ENCODE data around the gene CCDC88C. TPM values are rescaled to one million over a fixed set of nuclear protein-coding genes. Genes with fewer than 3 reads are reported as not detected.
A peak's percentile ranks its signal among the peaks of the same experiment; 100 is the strongest.

CCDC88C gene
- total RNA-seq, 1 experiment from 2014 or later: 45.3 TPM

- DNase-seq (ENCODE audit: low spot score): no peak
Measured at GRCh38 chr14:91313154-91313850, 104.3 kb downstream of the CCDC88C start.

GRCh38 chr14:91311284-91311662 is 106.3 kb downstream of the CCDC88C start:
- DNase-seq (ENCODE audit: low spot score): no peak

- no peak for DNase-seq (ENCODE audit: low spot score)
Measured at GRCh38 chr14:91310606-91311283, 106.9 kb downstream of the CCDC88C start.

- DNase-seq (ENCODE audit: low spot score): no peak
Measured at GRCh38 chr14:91309756-91310280, 107.8 kb downstream of the CCDC88C start.

- DNase-seq (ENCODE audit: low spot score): no peak
Measured at GRCh38 chr14:91308337-91308736, 109.3 kb downstream of the CCDC88C start.

- DNase-seq (ENCODE audit: low spot score): no peak
Measured at GRCh38 chr14:91307652-91308051, 110.0 kb downstream of the CCDC88C start.

- no peak for DNase-seq (ENCODE audit: low spot score)
Measured at GRCh38 chr14:91307046-91307445, 110.6 kb downstream of the CCDC88C start.

GRCh38 chr14:91306547-91306946 is 111.1 kb downstream of the CCDC88C start:
- DNase-seq (ENCODE audit: low spot score): no peak

GRCh38 chr14:91305650-91306431 is 111.8 kb downstream of the CCDC88C start:
- DNase-seq (ENCODE audit: low spot score): no peak

GRCh38 chr14:91303924-91304229 is 113.7 kb downstream of the CCDC88C start:
- no peak for DNase-seq (ENCODE audit: low spot score)

- DNase-seq (ENCODE audit: low spot score): peak; percentile 54
Measured at GRCh38 chr14:91303091-91303923, 114.3 kb downstream of the CCDC88C start.

- no peak for DNase-seq (ENCODE audit: low spot score)
Measured at GRCh38 chr14:91302391-91302790, 115.2 kb downstream of the CCDC88C start.

GRCh38 chr14:91300957-91301356 is 116.7 kb downstream of the CCDC88C start:
- DNase-seq (ENCODE audit: low spot score): no peak

- DNase-seq (ENCODE audit: low spot score): no peak
Measured at GRCh38 chr14:91300283-91300895, 117.2 kb downstream of the CCDC88C start.

GRCh38 chr14:91299121-91300115 is 118.2 kb downstream of the CCDC88C start:
- DNase-seq (ENCODE audit: low spot score): no peak

- no peak for DNase-seq (ENCODE audit: low spot score)
Measured at GRCh38 chr14:91298576-91298975, 119.0 kb downstream of the CCDC88C start.

- no peak for DNase-seq (ENCODE audit: low spot score)
Measured at GRCh38 chr14:91297081-91297711, 120.4 kb downstream of the CCDC88C start.

GRCh38 chr14:91295851-91296796 is 121.5 kb downstream of the CCDC88C start:
- no peak for DNase-seq (ENCODE audit: low spot score)
